Stimulated activated CD4-positive, alpha-beta T cell treated with anti-CD3 and anti-CD28 coated beads, Interleukin-4, amount 100 ng/mL, for 24 hours (primary cell): ENCODE results near the gene TXNRD3.
"Not testable (repeated sequence)": the region's sequence is repeated elsewhere in the genome, so short reads cannot be mapped to it uniquely, and the experiment has no call there.

Source experiments
- DNase-seq: peaks from one replicate; pipeline ENCODE4 v3.0.0-alpha.2; 2020

The TXNRD3 gene

DNA sequence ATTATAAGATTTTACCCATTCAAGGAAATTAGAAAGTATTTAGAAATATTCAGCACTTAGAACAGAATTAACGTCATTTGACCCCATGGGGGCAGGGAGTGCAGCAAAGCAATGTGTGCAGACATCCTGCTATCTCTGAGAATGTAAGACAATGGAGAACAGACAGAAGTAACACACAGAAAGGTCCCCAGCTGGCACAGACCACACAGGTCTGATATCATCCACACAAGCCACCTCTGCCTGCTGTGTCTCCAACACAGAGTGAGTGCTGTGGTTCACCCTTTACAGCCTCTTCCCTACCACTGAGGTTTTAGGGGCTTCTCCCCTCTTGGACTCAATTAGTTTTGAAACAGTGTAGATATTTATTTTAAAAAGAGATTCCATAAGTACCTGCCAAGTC is 16.1 kb downstream of the TXNRD3 start:
- no peak for DNase-seq

- no peak for DNase-seq
Measured at GRCh38 chr3:126636436-126636835, 18.5 kb downstream of the TXNRD3 start.

DNA sequence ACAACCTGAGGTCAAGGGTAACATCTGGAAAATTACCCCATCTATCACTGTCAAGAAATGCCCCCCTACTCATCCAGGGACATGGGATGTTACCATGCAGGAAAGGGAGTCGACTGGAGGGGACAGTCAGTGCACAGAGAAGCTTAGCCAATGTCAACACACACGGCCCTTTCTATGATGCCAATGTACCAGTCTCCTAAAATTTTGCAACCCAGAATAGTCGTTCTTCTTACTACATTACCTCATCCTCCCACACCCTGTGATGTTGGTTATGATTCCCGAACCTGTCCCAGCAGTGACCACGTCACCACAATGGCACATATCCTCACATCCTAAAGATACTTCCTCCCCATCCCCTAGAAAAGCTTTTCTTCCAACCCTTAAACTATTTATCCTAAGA is 20.1 kb downstream of the TXNRD3 start:
- DNase-seq, result no peak

GRCh38 chr3:126630020-126630419 is 24.9 kb downstream of the TXNRD3 start:
- no peak for DNase-seq

GRCh38 chr3:126625735-126626134 is 29.2 kb downstream of the TXNRD3 start:
- DNase-seq, result not testable (repeated sequence)

- DNase-seq, result no peak
Measured at GRCh38 chr3:126622694-126623093, 32.2 kb downstream of the TXNRD3 start.

DNA sequence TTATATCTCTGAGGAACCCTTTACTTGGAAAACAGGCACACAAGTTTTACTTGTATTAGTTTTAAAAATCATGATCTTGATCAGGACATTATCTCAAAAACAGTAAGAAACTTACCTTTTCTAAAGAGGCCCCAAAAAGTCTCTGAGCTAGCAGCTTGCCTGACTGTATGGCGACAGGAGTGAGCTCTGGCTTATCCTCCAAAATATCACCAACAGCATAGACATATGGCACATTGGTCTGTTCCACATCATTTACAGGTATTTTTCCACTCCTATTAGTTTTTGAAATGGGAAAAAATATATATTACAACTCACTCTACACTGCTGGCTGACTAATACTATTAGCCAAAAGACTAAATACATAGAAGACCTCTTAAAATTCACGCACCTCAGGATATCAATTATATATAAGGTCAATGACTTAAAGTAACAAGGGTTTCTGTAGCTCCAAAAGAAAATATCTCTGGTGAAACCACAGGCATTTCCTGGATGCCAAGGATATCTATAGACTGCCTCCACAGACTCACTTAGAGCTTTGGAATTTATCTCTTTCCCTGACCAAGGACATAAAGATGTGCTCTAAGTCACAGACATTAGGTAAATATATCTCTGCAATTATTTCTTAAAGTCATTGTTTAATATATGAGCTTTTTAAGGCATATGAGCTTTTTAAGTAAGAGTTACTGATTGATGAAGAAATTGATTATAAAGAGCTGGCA is 33.1 kb downstream of the TXNRD3 start:
- DNase-seq, result no peak

DNA sequence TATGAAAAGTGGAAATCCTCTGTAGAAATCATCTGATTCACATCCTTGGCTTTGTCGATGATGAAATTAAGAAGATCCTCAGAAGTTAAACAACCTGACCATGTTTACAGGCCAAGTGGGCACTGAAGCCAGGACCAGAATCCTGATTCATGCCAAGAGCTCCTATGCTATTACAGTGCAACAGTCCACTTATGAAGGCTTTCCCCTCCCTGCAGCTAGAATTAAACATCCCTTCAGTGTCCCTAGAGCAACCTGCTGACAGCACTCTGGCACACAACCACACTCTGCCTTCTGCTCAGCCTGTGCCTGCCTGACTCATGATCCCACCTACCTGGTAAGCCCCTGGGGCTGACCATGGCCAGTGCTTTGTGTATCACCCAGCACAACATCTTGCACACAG is 33.8 kb downstream of the TXNRD3 start:
- DNase-seq, result no peak

DNA sequence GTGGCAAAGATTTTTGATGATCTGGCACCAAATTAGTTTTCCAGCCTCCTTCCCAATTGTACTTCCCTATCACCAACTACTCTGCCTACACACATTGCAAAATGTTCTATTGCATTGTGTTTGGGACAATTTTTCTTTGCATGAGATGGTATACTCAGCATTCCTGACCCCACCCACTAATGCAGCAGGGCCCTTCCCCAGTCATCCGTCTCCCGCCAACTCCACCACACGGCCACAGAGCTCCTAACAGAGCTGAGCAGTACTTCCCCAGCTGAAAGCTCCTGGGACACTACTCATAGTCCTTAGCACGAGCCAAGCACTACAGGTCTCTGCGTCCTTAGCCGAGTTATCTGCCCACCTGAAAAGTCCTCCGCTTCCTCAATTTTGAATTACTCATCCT is 34.2 kb downstream of the TXNRD3 start:
- DNase-seq, result no peak

DNA sequence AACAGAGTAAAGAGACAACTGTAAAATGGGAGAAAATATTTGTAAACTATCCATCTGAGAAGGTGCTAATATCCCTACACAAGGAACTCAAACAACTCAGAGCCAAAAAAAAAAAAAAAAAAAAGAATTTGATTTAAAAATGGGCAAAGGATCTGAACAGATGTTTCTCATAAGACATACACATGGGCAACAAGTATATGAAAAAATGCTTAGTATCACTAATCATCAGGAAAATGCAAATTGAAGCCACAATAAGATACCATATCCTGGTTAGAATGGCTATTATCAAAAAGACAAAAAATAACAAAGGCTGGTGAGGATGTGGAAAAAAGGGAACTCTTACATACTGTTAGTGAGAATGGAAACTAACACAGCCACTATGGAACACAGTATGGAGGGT is 36.2 kb downstream of the TXNRD3 start:
- DNase-seq, result no peak

- DNase-seq, result no peak
Measured at GRCh38 chr3:126618021-126618420, 36.9 kb downstream of the TXNRD3 start.

DNA sequence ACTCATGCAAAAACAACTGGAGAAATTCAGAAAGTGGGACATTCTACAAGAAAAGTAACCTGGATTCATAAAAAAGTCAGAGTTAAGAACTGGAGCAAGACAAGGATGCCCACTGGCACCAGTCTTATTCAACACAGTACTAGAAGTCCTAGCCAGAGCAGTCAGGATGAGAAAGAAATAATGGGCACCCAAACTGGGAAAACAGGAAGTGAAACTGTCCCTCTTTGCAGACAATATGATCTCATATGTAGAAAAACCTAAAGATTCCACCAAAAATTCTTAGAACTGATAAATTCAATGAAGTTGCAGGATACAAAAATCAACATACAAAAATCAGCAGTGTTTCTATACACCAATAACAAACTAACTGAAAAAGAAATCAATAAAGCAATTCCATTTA is 37.4 kb downstream of the TXNRD3 start:
- DNase-seq, result no peak

GRCh38 chr3:126616931-126617330 is 38.0 kb downstream of the TXNRD3 start:
- no peak for DNase-seq

DNA sequence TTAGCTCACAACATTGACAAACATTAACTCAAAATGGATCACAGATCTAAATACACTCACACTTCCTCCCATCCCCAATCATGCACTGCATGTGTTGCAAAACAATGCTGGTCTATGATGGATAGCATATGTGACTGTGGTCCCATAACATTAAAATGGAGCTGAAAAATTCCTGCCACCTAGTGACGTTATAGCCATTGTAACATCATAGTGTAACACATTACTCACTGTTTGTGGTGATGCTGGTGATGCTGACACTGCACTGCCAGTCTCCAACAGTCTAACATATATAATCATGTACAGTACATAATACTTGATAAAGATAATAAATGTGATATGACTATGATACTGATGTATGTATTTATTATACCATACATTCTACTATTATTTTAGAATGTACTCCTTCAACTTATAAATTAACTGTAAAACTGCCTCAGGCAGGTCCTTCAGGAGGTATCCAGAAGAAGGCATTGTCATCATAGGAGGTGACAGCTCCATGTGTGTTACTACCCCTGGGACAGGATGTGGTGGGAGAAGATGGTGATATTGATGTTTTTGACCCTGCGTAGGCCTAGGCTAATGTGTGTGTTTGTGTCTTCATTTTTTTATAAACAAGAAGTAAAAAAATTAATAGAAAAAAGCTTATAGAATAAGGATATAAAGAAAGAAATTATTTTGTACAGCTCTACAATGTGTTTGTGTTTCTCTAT is 41.3 kb downstream of the TXNRD3 start:
- DNase-seq, result no peak

DNA sequence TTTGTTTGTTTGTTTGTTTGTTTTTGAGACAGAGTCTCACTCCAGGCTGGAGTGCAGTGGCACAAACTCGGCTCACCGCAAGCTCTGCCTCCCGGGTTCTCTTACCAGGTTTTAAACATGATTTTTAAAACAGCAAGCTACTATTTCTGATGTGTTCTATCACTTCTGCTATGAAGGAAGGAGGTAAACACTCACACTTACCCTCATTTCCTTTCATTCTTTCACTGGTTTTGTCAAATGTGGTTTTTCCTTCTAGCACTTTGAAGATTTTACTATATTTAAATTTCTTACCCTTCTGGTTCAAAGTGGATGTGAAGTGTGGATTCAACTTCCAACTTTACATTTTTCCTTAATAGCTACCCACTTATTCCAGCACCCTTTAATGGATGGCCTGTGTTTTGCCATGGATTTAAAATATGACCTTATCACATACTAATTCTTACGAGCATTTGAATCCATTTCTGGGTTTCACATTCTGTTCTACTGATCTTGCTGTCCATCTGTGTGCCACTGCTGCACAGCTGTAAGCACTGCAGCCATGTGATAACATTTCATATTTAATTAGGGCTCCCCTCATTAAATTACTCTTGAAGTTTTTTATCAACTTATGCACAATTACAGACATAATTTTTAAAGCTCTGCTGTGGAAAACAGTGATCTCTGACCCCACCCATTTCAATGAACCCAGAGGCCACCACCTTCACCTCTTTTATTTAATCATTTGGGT is 42.3 kb downstream of the TXNRD3 start:
- no peak for DNase-seq

- no peak for DNase-seq
Measured at GRCh38 chr3:126609909-126610308, 45.0 kb downstream of the TXNRD3 start.

DNA sequence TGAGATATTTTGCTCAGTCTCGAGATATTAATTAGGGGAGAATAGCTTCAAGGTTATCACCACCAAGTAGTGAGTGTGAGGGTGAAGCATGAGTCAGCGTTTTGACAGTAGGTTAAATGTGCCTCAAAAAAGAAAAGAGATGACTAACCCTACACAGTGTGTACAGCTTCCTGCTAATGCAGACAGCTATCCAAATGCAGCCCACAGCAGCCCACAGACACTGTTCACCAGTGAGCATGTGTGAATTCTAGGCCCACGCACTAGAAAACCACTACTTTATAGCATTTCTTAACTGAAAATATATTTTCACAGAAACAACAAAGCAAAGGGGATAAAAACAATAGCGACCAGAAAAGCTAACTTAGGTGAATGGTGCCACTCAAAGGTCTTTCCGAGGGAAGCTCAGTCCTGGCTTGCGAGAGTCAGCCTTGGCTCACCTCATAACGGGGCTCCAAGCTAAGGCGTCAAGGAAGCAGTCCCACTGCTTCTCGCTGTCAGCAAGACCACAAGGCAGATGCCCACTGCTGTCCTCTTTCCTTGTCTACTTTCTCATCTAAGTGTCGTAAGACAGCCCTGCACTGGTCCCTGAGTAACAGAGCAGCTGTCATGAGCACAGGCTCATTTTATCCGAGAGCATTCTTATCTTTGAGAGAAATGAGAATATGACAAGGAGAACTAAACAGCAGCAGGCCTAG is 47.6 kb downstream of the TXNRD3 start:
- DNase-seq, result no peak

DNA sequence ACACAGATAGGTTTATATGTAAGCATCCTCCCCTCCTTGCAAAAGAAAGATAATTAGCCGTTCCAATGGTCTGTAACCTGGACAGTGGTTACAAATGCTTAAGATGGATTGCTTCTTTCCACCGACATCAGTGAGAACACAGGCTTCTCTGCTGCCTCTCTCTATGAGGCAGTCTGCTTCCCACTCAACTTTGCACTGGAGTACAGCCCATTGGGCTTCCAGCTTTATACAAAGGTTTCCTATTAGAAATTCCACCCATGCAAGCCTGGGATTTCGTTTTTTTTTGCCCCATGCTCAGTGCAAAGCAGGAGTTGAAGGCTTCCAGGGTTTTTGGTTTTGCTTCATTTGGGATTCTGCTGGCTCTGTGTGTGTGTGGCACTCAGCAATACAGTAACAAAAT is 48.9 kb downstream of the TXNRD3 start:
- DNase-seq, result no peak

DNA sequence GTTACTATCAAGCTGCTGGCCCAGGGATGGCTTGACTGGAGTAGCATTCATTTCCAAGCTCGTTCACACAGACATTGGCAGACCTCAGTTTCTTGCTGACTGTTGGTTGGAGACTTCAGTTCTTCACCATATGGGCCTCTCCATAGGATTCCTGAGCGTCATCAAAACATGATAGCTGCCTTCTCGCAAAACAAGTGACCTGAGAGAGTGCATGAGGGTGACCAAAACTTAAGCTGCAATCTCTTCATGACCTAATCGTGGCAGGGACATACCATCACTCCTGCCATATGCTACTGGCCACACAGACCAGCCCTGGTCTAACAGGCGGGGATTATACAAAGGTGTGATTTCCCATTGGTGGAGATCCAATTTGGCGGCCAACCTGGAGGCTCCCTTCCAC is 50.2 kb downstream of the TXNRD3 start:
- DNase-seq, result no peak

- no peak for DNase-seq
Measured at GRCh38 chr3:126599101-126599500, 55.8 kb downstream of the TXNRD3 start.

GRCh38 chr3:126595479-126595878 is 59.4 kb downstream of the TXNRD3 start:
- DNase-seq, result not testable (repeated sequence)

DNA sequence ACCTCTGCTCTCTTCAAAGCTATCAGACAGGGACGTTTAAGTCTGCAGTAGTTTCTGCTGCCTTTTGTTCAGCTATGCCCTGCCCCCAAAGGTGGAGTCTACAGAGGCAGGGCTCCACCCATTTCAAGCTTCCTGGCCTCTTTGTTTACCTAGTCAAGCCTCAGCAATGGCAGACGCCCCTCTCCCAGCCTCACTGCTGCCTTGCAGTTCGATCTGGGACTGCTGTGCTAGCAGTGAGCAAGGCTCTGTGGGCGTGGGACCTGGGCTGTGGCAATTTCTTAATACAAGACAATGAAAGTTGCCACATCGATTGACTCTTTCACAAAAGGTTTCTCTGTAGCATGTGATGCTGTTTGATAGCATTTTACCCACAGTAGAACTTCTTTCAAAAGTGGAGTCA is 63.4 kb downstream of the TXNRD3 start:
- not testable (repeated sequence) for DNase-seq

- no peak for DNase-seq
Measured at GRCh38 chr3:126582311-126582710, 72.6 kb downstream of the TXNRD3 start.
